H9 (cell line): Measurements from ENCODE around the gene HBZ. TPM values are rescaled to one million over a fixed set of nuclear protein-coding genes. Genes with fewer than 3 reads are reported as not detected.

Source experiments
- DNase-seq: peaks from one replicate; pipeline ENCODE4 v3.0.0-alpha.2; 2017
- H2AFZ ChIP-seq: one replicate; pipeline ENCODE4 v1.6.1; 2013; ENCODE audit warnings: mild to moderate bottlenecking, low read length, control low read depth, moderate library complexity
- H2AK5ac ChIP-seq: 2 replicates; pipeline ENCODE4 v1.6.1; 2013; ENCODE audit warnings: low read length, control low read depth, mixed read lengths; ENCODE audit not compliant: insufficient read length
- H2BK120ac ChIP-seq: one replicate; pipeline ENCODE4 v1.6.1; 2013; ENCODE audit warnings: low read depth, mild to moderate bottlenecking, low read length, control low read depth, inconsistent platforms; ENCODE audit not compliant: poor library complexity, severe bottlenecking
- H2BK12ac ChIP-seq: 2 replicates; pipeline ENCODE4 v1.6.1; 2013; ENCODE audit warnings: low read length, control low read depth, mixed read lengths, low read depth; ENCODE audit not compliant: insufficient read length
- H2BK15ac ChIP-seq: 2 replicates; pipeline ENCODE4 v1.6.1; 2013; ENCODE audit warnings: low read depth, low read length, control low read depth
- H2BK20ac ChIP-seq: one replicate; pipeline ENCODE4 v1.6.1; 2013; ENCODE audit warnings: low read depth, mild to moderate bottlenecking, low read length, control low read depth, inconsistent platforms; ENCODE audit not compliant: poor library complexity, severe bottlenecking
- H2BK5ac ChIP-seq: 2 replicates; pipeline ENCODE4 v1.6.1; 2013; ENCODE audit warnings: low read length, control low read depth, mixed read lengths; ENCODE audit not compliant: insufficient read length
- H3K14ac ChIP-seq: 2 replicates; pipeline ENCODE4 v1.6.1; 2013; ENCODE audit warnings: low read length, control low read depth; ENCODE audit not compliant: insufficient read depth
- H3K18ac ChIP-seq: 2 replicates; pipeline ENCODE4 v1.6.1; 2013; ENCODE audit warnings: low read depth, mild to moderate bottlenecking, mixed read lengths, low read length, control low read depth; ENCODE audit not compliant: insufficient read length
- H3K23ac ChIP-seq: 2 replicates; pipeline ENCODE4 v1.6.1; 2013; ENCODE audit warnings: low read length, control low read depth, mixed read lengths, low read depth; ENCODE audit not compliant: insufficient read length
- H3K23me2 ChIP-seq: 2 replicates; pipeline ENCODE4 v1.6.1; 2013; ENCODE audit warnings: low read depth, mild to moderate bottlenecking, mixed read lengths, low read length, control low read depth; ENCODE audit not compliant: insufficient read length, poor library complexity, severe bottlenecking
- H3K27ac ChIP-seq: 2 replicates; pipeline ENCODE4 v1.5.1; 2013; ENCODE audit warnings: low read length, control low read depth, mixed read lengths, low read depth; ENCODE audit not compliant: insufficient read length
- H3K27me3 ChIP-seq: 2 replicates; pipeline ENCODE4 v1.6.1; 2013; ENCODE audit warnings: low read length, control low read depth, inconsistent platforms; ENCODE audit not compliant: insufficient read depth
- H3K4ac ChIP-seq: 2 replicates; pipeline ENCODE4 v1.6.1; 2013; ENCODE audit warnings: low read depth, mild to moderate bottlenecking, control low read depth, inconsistent platforms, low read length, moderate library complexity
- H3K4me1 ChIP-seq: 2 replicates; pipeline ENCODE4 v1.6.1; 2013; ENCODE audit warnings: low read length, control low read depth, inconsistent platforms; ENCODE audit not compliant: insufficient read depth
- H3K4me2 ChIP-seq: 2 replicates; pipeline ENCODE4 v1.6.1; 2013; ENCODE audit warnings: low read length, control low read depth, mixed read lengths; ENCODE audit not compliant: insufficient read length, insufficient read depth
- H3K56ac ChIP-seq: 2 replicates; pipeline ENCODE4 v1.6.1; 2013; ENCODE audit warnings: low read depth, mild to moderate bottlenecking, mixed read lengths, low read length, control low read depth; ENCODE audit not compliant: insufficient read length
- H3K79me1 ChIP-seq: 2 replicates; pipeline ENCODE4 v1.6.1; 2013; ENCODE audit warnings: low read depth, mild to moderate bottlenecking, moderate library complexity, low read length, control low read depth, inconsistent platforms; ENCODE audit not compliant: insufficient read depth, poor library complexity, severe bottlenecking
- H3K79me2 ChIP-seq: 2 replicates; pipeline ENCODE4 v1.6.1; 2013; ENCODE audit warnings: low read length, control low read depth, inconsistent platforms; ENCODE audit not compliant: insufficient read depth
- H3K9ac ChIP-seq: 2 replicates; pipeline ENCODE4 v1.6.1; 2013; ENCODE audit warnings: low read length, control low read depth, mixed read lengths; ENCODE audit not compliant: insufficient read length; ENCODE audit errors: extremely low read depth
- H3K9me3 ChIP-seq: one replicate; pipeline ENCODE4 v1.6.1; 2013; ENCODE audit warnings: low read depth, low read length, inconsistent platforms; ENCODE audit not compliant: control insufficient read depth
- H3T11ph ChIP-seq: one replicate; pipeline ENCODE4 v1.6.1; 2013; ENCODE audit warnings: mild to moderate bottlenecking, low read length, control low read depth, inconsistent platforms
- H4K20me1 ChIP-seq: one replicate; pipeline ENCODE4 v1.6.1; 2013; ENCODE audit not compliant: control insufficient read depth, insufficient read length, insufficient read depth
- H4K5ac ChIP-seq: 2 replicates; pipeline ENCODE4 v1.6.1; 2013; ENCODE audit warnings: low read depth, mild to moderate bottlenecking, mixed read lengths, low read length, control low read depth; ENCODE audit not compliant: insufficient read length
- H4K8ac ChIP-seq: replicated peaks from 2 replicates; pipeline ENCODE4 v1.6.1; 2013; ENCODE audit warnings: low read length, control low read depth, mixed read lengths, low read depth; ENCODE audit not compliant: insufficient read length
- H4K91ac ChIP-seq: 2 replicates; pipeline ENCODE4 v1.6.1; 2013; ENCODE audit warnings: low read depth, mild to moderate bottlenecking, moderate library complexity, mixed read lengths, low read length, control low read depth; ENCODE audit not compliant: insufficient read length
- H3K27ac Mint-ChIP-seq, 3 experiments: 2 replicates in 2 of 3; 3 replicates in 1 of 3; pipeline ENCODE4 v1.8.0; 2020 to 2021; ENCODE audit warnings: mixed read lengths in 3 of 3, mild to moderate bottlenecking in 1 of 3, moderate library complexity in 1 of 3
- H3K27me3 Mint-ChIP-seq: 2 replicates; pipeline ENCODE4 v1.8.0; 2021; ENCODE audit warnings: low read depth, mild to moderate bottlenecking, moderate library complexity, mixed read lengths
- H3K36me3 Mint-ChIP-seq, 3 experiments: 2 replicates in 2 of 3; 3 replicates in 1 of 3; pipeline ENCODE4 v1.8.0; 2020 to 2021; ENCODE audit warnings: low read depth in 3 of 3, mixed read lengths in 3 of 3; ENCODE audit not compliant: insufficient read depth in 1 of 3
- H3K4me1 Mint-ChIP-seq, 2 experiments: 2 replicates each; pipeline ENCODE4 v1.8.0; 2020; ENCODE audit warnings: mixed read lengths in 2 of 2
- H3K4me3 Mint-ChIP-seq, 2 experiments: 2 replicates in 1 of 2; 3 replicates in 1 of 2; pipeline ENCODE4 v1.8.0; 2020 to 2021; ENCODE audit warnings: mild to moderate bottlenecking in 2 of 2, mixed read lengths in 2 of 2, moderate library complexity in 1 of 2
- H3K9me3 Mint-ChIP-seq, 2 experiments: 2 replicates in 1 of 2; 3 replicates in 1 of 2; pipeline ENCODE4 v1.8.0; 2020; ENCODE audit warnings: mild to moderate bottlenecking in 2 of 2, mixed read lengths in 2 of 2, moderate library complexity in 1 of 2
- WGBS: extraction: QIAGEN DNeasy Blood & Tissue Kit; methylation state at CpG from one replicate; pipeline ENCODE4 v1.1.7; 2013; ENCODE audit warnings: missing lambda C conversion rate, low lambda C conversion rate, mixed read lengths; ENCODE audit not compliant: insufficient read length; ENCODE audit errors: extremely low coverage; 5-methylcytosine and 5-hydroxymethylcytosine counted together
- total RNA-seq: library from RNA; stranded (reverse); gene quantifications from 2 replicates; pipeline ENCODE4 v1.2.1, GENCODE V29; 2021
- TF ChIP-seq, protein P1 (sequence below): fragments of 200-600 bp; sonication (generic); conservative IDR thresholded peaks from 3 replicates; pipeline ENCODE4 v1.8.0; 2021; ENCODE audit warnings: antibody characterized with exemption, mild to moderate bottlenecking

HBZ gene
- total RNA-seq, 1 experiment from 2014 or later: not detected

DNA sequence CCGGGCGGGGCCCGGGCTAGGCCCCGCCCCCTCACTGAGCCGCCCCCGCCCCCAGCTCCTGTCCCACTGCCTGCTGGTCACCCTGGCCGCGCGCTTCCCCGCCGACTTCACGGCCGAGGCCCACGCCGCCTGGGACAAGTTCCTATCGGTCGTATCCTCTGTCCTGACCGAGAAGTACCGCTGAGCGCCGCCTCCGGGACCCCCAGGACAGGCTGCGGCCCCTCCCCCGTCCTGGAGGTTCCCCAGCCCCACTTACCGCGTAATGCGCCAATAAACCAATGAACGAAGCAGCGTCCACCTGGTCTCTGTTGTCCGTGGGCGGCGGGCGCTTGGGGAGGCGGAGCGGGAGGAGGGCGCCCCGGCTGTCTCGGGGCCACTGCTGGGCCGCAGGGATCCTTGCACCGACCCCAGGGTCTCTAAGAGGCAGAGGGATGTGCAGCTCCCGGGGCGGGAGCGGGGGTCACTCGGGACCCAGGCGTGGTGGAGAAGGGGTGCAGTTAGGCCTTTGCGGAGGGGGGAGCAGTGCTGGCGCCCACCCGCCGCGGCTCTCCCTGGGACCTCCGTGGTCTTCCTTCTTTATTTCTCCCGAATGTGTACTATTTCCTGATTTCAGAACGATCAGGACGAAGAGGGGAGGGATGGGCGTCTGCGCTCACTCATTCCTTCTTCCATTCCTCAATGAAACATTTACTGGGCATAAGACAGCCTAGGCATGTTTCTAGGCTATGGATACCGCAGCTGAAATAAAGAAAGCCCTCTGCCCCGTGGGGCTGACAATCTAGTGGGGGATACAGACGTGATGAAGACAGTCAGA is 2.0 kb downstream of the HBZ start:
- H3K4me3 Mint-ChIP-seq: peak overlapping the region; percentile 63 to 88
- H4K5ac ChIP-seq: no peak overlapping the region
- no peak overlapping the region for H2AK5ac ChIP-seq
- peak overlapping the region; percentile 86 for H3K4me2 ChIP-seq
- DNase-seq: peak; percentile 67
- H3K27me3 ChIP-seq: peaks cover 9% of the 10 kb centered on the region; the same call in 1 of the 2 replicates
- H3K23ac ChIP-seq: no peak overlapping the region
- H3K4me1 ChIP-seq: no peaks in the 10 kb centered on the region
- H4K20me1 ChIP-seq: no peaks in the 10 kb centered on the region
- no peak overlapping the region for H2BK120ac ChIP-seq
- H4K8ac ChIP-seq: no peak overlapping the region
- no peak overlapping the region for H2BK20ac ChIP-seq
- H3K9me3 Mint-ChIP-seq: peaks cover 5 to 9% of the 10 kb centered on the region in 2 experiments; a peak in 3 of 5 replicates
- no peaks in the 10 kb centered on the region for H3K79me2 ChIP-seq
- H3K4ac ChIP-seq: no peak overlapping the region
- WGBS: no CpG with 5 or more reads among the region's 59 CpGs
- H3K14ac ChIP-seq: no peak overlapping the region
- no peak overlapping the region for H2AFZ ChIP-seq
- H3K56ac ChIP-seq: no peak overlapping the region
- no peak overlapping the region for H2BK5ac ChIP-seq
- no peak overlapping the region for H2BK12ac ChIP-seq
- no peak overlapping the region for H3K9ac ChIP-seq
- no peak overlapping the region for H4K91ac ChIP-seq
- no peaks in the 10 kb centered on the region for H3K79me1 ChIP-seq
- no peaks in the 10 kb centered on the region for H3K9me3 ChIP-seq
- H3K27ac Mint-ChIP-seq: no peak overlapping the region
- H3K4me1 Mint-ChIP-seq: peaks cover 9% of the 10 kb centered on the region in 2 experiments
- H3K27me3 Mint-ChIP-seq: peaks cover 82% of the 10 kb centered on the region
- no peak overlapping the region for H3K27ac ChIP-seq
- no peak overlapping the region for H3K18ac ChIP-seq
- TF ChIP-seq, protein P1, sequence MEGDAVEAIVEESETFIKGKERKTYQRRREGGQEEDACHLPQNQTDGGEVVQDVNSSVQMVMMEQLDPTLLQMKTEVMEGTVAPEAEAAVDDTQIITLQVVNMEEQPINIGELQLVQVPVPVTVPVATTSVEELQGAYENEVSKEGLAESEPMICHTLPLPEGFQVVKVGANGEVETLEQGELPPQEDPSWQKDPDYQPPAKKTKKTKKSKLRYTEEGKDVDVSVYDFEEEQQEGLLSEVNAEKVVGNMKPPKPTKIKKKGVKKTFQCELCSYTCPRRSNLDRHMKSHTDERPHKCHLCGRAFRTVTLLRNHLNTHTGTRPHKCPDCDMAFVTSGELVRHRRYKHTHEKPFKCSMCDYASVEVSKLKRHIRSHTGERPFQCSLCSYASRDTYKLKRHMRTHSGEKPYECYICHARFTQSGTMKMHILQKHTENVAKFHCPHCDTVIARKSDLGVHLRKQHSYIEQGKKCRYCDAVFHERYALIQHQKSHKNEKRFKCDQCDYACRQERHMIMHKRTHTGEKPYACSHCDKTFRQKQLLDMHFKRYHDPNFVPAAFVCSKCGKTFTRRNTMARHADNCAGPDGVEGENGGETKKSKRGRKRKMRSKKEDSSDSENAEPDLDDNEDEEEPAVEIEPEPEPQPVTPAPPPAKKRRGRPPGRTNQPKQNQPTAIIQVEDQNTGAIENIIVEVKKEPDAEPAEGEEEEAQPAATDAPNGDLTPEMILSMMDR: no peak
- H2BK15ac ChIP-seq: no peak overlapping the region
- H3K36me3 Mint-ChIP-seq: no peaks in the 10 kb centered on the region
- no peak overlapping the region for H3T11ph ChIP-seq
- H3K23me2 ChIP-seq: peaks cover 7% of the 10 kb centered on the region
